Germinal center (tissue), 1 donor: ENCODE data around the gene CCL2.

ENCODE experiments used
- DNase-seq: peaks from one replicate; pipeline ENCODE4 v3.0.0; 2012; ENCODE audit warnings: mixed read lengths, low spot score

CCL2 gene

GRCh38 chr17:34241062-34241461, 14.0 kb upstream of the CCL2 start:
- DNase-seq: no peak

GRCh38 chr17:34242587-34243363, 12.3 kb upstream of the CCL2 start:
- no peak for DNase-seq

DNA sequence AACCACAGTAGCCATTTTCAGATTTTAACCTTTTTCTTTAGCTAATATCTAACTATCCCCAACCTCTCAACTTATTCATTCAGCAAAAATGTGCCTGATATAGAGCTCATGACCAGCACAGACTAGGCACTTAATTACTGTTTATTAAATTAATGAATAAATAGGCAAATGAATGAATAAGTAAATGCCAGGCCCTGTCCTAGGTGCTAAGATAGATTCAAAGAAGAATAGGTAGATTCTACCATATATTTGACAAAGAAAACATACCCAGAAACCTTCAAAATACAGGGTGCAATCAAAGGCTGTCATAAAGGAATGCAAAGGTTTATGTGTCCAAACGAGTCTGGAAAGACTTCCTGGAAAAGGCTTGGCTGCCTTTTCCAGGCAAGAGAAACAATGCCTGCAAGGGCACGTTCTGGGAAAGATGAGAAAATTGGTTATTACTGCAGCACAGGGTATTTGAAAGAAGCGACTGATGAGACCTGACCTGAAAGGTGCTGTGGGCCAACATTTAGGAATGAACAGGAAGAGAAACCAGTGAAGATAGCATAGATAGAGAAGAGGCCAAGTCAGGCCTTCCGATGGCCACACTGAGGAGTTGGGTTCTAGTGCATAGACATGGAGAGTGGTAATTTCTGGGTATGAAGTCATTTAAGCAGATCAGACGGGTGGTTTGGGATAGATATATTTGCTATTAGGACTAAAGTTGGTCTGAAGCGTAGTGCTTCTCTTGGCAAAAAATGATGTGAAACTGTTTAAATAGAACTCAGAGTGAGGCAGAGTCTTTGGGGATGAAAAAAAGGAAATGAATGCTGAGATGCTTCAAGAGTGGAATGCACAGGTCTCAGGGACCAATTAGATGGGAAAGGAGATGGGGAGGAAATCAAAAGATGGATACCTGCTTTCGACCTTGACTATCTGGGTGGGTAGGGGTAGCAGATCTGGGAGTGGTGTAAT, 11.4 kb upstream of the CCL2 start:
- no peak for DNase-seq

GRCh38 chr17:34245351-34245905, 9.7 kb upstream of the CCL2 start:
- DNase-seq: no peak

DNA sequence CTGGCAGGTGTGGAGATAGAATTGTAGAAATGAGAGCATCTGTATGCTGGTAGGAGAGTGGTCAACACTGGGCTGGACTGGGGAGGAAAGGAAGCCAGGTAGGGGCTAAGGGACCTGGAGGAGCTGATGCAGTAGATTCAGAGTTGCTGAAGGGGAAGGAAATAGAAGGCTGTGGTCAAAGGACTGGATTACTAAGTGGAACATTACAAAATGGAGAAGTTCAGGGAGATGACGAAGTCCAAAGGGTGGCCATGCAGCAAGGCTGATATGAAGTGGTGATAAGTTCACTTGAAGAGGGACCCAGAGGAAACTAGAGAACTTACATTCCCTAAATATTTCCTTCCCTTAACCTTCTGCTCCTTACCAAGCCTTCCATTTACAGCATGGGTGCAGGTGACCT, 8.6 kb upstream of the CCL2 start:
- no peak for DNase-seq

GRCh38 chr17:34246881-34247280, 8.2 kb upstream of the CCL2 start:
- no peak for DNase-seq

- no peak for DNase-seq
These were observed 6.5 kb upstream of the CCL2 start for GRCh38 chr17:34248511-34249024.

DNA sequence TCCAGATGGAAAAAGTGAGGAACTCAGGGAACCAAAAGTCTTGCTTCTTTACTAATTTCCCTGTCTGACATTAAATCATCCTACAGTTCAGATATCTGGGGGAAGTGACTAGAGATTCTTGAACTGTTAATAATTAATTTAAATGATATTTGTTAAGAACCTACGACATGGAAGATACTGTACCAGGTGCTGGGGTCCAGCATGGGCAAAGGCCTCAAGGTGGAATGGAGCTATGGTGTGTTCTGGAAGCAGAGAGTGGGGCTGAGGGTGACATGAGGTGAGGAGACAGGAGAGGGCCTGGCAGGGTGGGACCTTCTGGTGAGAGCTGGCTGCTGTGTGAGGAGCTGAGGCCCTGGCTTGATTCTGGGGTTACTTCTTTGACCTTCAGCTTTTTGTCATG, 6.0 kb upstream of the CCL2 start:
- DNase-seq: no peak

DNA sequence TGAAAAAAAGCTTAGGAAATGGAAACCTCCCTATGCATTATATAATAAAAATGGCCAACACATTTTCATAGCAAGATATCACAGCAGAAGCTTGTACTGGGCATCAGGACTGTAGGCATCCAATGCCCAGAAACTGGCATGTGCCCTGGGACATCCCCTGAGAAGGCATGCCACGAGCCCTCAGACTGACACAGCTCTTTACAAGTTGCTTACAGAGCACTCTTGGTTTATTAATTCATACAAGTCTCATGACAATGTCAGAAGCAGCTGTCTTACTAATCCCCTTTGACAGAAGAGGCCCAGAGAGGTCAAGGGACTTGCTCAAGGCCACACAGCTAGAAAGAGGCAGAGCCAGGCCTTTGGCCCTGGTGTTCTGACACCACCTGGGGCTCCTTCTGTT, 5.6 kb upstream of the CCL2 start:
- DNase-seq: no peak

GRCh38 chr17:34251186-34251585, 3.9 kb upstream of the CCL2 start:
- no peak for DNase-seq

DNA sequence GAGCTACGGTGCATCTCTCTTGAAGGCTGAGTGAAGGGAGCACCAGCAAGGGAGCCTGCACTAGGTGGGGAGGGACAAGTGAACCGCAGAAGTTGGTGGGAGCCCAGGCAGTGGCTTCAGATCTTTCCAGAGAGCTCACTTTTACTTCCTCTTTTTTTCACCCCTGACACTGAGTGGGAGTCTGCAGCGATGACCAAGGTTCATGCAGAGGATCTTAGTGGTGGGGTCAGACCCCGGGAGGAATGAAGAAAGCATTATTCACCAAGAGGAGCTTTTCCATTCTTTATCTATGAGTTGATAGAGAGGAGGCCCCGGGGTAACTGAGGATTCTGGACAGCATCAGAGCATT, 3.0 kb upstream of the CCL2 start:
- DNase-seq: peak; percentile 18

DNA sequence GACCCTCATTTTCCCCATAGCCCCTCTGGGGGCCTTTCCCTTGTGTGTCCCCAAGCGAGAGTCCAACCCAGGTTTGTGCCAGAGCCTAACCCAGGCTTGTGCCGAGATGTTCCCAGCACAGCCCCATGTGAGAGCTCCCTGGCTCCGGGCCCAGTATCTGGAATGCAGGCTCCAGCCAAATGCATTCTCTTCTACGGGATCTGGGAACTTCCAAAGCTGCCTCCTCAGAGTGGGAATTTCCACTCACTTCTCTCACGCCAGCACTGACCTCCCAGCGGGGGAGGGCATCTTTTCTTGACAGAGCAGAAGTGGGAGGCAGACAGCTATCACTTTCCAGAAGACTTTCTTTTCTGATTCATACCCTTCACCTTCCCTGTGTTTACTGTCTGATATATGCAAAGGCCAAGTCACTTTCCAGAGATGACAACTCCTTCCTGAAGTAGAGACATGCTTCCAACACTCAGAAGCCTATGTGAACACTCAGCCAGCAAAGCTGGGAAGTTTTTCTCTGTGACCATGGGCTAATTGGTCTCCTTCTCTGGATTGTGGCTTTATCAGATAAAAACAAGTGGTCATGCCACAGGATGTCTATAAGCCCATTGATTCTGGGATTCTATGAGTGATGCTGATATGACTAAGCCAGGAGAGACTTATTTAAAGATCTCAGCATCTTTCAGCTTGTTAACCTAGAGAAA, 2.5 kb upstream of the CCL2 start:
- DNase-seq: no peak

DNA sequence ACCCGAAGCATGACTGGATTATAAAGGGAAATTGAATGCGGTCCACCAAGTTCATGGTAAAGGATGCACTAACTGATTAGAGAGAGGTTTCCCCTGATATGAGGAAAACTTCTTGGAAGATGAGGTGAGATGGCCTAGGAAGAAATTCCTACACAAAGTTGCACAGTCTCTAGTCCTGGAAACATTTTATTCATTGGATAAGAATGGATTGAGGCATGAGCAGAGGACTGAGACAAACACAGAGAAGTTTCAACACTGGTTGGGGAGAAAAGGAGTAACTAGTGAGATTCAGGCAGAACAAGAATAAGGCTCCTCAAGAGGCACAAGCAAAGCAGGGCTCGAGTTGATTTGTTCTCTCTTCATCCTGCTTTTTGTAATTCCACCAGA, 2.0 kb upstream of the CCL2 start:
- no peak for DNase-seq

DNA sequence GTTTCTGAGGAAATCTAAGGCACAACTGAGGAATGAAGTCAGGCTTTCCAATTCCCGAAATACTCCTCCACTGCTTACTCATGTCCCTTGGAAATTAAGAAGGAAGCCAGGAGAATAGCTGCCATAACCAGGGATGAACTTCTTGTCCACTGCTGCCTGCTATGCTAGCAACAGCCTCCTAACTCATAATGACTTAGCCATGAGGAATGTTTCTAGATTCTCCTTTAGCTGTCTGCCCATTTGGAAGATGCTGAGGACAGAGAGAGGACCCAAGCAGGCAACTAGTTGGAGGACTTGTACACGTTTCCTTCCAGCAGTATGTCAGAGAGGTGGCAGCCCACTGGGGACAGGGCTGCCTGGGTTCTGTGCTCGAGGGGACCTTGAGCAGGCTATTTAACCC, 939 bp upstream of the CCL2 start:
- DNase-seq: no peak

GRCh38 chr17:34255381-34255732, 272 bp downstream of the CCL2 start:
- no peak for DNase-seq

GRCh38 chr17:34255841-34256240, 756 bp downstream of the CCL2 start:
- DNase-seq: no peak

DNA sequence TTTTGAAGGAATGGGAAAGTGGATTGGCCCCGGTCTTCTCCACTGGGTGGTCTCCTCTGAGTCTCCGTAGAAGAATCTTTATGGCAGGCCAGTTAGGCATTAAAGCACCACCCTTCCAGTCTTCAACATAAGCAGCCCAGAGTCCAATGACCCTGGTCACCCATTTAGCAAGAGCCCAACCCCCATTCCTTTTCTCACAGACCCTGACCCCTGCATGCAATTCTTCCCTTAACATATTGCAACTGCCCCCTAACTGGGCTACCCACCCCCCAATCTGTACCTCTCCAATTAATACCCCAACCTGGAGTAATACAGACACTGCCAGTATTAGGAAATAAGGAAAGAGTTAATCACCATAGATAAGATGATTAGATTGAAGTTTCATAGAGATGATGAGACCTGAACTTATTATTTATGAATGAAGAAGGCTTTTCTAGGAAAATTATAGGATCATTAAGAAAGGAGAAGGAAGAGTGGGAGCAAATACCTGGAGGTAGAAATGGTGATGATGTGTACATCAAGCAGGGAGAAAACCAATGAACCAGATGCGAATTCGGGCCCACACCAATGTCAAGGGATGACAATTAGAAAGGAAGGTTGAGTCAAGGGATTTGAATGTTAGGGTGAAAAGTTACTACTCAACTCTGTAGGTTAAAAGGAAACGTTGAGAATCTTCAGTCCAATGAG, 2.4 kb downstream of the CCL2 start:
- DNase-seq: no peak

GRCh38 chr17:34257986-34258326, 2.9 kb downstream of the CCL2 start:
- no peak for DNase-seq

- no peak for DNase-seq
These were observed 4.1 kb downstream of the CCL2 start for GRCh38 chr17:34259146-34259545.

GRCh38 chr17:34260861-34261260, 5.8 kb downstream of the CCL2 start:
- no peak for DNase-seq

GRCh38 chr17:34261568-34262337, 6.7 kb downstream of the CCL2 start:
- DNase-seq: no peak
